ENCODE measurements around the gene RDH5. TPM values are rescaled to one million over a fixed set of nuclear protein-coding genes. Genes with fewer than 3 reads are reported as not detected.

RDH5 gene
- total RNA-seq, 4 donors from 2014 or later, result 28.0 to 54.6 (median 38.4) TPM

GRCh38 chr12:55679691-55680090 lies 40.5 kb upstream of the RDH5 start:
- 91 to 93% methylated on average over 5 of the region's 5 CpGs for WGBS, 2 donors
- Histone ChIP-seq H3K27ac (no peak overlapping the region), H3K27me3 (no peaks in the 10 kb centered on the region), H3K4me3 (no peak overlapping the region), H3K9me3 (no peaks in the 10 kb centered on the region), H3K4me1 (peaks cover 0 to 17% (median 9%) of the 10 kb centered on the region in 4 donors), H3K36me3 (peaks cover 0 to 2% (median 0%) of the 10 kb centered on the region in 3 donors)
- no peak for TF ChIP-seq POLR2A (IDR thresholded peaks at IDR 0.05)
- TF ChIP-seq, protein P1, sequence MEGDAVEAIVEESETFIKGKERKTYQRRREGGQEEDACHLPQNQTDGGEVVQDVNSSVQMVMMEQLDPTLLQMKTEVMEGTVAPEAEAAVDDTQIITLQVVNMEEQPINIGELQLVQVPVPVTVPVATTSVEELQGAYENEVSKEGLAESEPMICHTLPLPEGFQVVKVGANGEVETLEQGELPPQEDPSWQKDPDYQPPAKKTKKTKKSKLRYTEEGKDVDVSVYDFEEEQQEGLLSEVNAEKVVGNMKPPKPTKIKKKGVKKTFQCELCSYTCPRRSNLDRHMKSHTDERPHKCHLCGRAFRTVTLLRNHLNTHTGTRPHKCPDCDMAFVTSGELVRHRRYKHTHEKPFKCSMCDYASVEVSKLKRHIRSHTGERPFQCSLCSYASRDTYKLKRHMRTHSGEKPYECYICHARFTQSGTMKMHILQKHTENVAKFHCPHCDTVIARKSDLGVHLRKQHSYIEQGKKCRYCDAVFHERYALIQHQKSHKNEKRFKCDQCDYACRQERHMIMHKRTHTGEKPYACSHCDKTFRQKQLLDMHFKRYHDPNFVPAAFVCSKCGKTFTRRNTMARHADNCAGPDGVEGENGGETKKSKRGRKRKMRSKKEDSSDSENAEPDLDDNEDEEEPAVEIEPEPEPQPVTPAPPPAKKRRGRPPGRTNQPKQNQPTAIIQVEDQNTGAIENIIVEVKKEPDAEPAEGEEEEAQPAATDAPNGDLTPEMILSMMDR (IDR thresholded peaks at IDR 0.05), result no peak
- DNase-seq (ENCODE audit: low spot score in 2 of 2), result no peak

GRCh38 chr12:55681142-55682077 lies 38.8 kb upstream of the RDH5 start:
- Histone ChIP-seq H3K36me3 (peaks cover 0 to 19% (median 0%) of the 10 kb centered on the region in 3 donors), H3K9me3 (no peaks in the 10 kb centered on the region), H3K27me3 (no peaks in the 10 kb centered on the region), H3K27ac (peak overlapping the region in 3 of 4 donors; percentile 37 to 61 (median 52)), H3K4me1 (peaks cover 0 to 17% (median 9%) of the 10 kb centered on the region in 4 donors), H3K4me3 (peak overlapping the region in 2 of 4 donors; percentile 20 to 30)
- TF ChIP-seq POLR2A (IDR thresholded peaks at IDR 0.05) (no peak), EP300 (IDR thresholded peaks at IDR 0.05) (peak in 1 of 2 donors; percentile 14)
- TF ChIP-seq, protein P1 (IDR thresholded peaks at IDR 0.05), result peak; percentile 8 to 21 (median 17)
- no peak for DNase-seq (ENCODE audit: low spot score in 2 of 2)
- 20 to 33% methylated on average over 15 to 17 of the region's 17 CpGs for WGBS, 2 donors

- Histone ChIP-seq H3K27me3 (no peaks in the 10 kb centered on the region), H3K4me1 (peaks cover 0 to 17% (median 9%) of the 10 kb centered on the region in 4 donors), H3K27ac (peak overlapping the region in 3 of 4 donors; percentile 37 to 61 (median 52)), H3K9me3 (no peaks in the 10 kb centered on the region), H3K4me3 (peak overlapping the region in 2 of 4 donors; percentile 20 to 30), H3K36me3 (peaks cover 0 to 27% (median 0%) of the 10 kb centered on the region in 3 donors)
- no peak for DNase-seq (ENCODE audit: low spot score in 2 of 2)
- TF ChIP-seq EP300 (IDR thresholded peaks at IDR 0.05), result no peak
- TF ChIP-seq POLR2A (IDR thresholded peaks at IDR 0.05), result no peak
- TF ChIP-seq, protein P1 (IDR thresholded peaks at IDR 0.05), result no peak
- 86 to 87% methylated on average over 13 of the region's 13 CpGs for WGBS, 2 donors
These were observed 38.0 kb upstream of the RDH5 start for GRCh38 chr12:55682087-55682796.

DNA sequence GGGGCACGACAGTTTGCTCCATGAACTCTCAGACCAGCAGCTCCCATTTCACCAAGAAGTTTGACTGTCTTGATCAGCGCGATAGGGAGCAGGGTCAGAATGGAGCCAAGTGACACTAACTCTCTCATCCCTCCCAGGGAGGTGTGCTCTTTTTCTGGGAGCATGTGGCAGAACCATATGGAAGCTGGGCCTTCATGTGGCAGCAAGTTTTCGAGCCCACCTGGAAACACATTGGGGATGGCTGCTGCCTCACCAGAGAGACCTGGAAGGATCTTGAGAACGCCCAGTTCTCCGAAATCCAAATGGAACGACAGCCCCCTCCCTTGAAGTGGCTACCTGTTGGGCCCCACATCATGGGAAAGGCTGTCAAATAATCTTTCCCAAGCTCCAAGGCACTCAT lies 36.5 kb upstream of the RDH5 start:
- Histone ChIP-seq H3K4me3 (no peak overlapping the region), H3K9me3 (no peaks in the 10 kb centered on the region), H3K36me3 (peaks cover 0 to 39% (median 0%) of the 10 kb centered on the region in 3 donors), H3K4me1 (peaks cover 0 to 17% (median 9%) of the 10 kb centered on the region in 4 donors), H3K27me3 (no peaks in the 10 kb centered on the region), H3K27ac (no peak overlapping the region)
- TF ChIP-seq EP300 (IDR thresholded peaks at IDR 0.05), result no peak
- TF ChIP-seq, protein P1 (IDR thresholded peaks at IDR 0.05), result no peak
- no peak for TF ChIP-seq POLR2A (IDR thresholded peaks at IDR 0.05)
- no peak for DNase-seq (ENCODE audit: low spot score in 2 of 2)
- WGBS, 2 donors, result 80 to 81% methylated on average over 7 of the region's 7 CpGs
